GM12874 (cell line): ENCODE results near the gene TEAD1.

ENCODE experiments used
- TF ChIP-seq, protein P1 (sequence below): IDR thresholded peaks from 2 replicates; pipeline ENCODE4 v1.5.1; 2011; ENCODE audit warnings: low read depth, mild to moderate bottlenecking, control low read depth, low read length, moderate library complexity; ENCODE audit not compliant: insufficient read depth

TEAD1 gene

GRCh38 chr11:12963051-12963450 lies 288.8 kb downstream of the TEAD1 start:
- TF ChIP-seq, protein P1, sequence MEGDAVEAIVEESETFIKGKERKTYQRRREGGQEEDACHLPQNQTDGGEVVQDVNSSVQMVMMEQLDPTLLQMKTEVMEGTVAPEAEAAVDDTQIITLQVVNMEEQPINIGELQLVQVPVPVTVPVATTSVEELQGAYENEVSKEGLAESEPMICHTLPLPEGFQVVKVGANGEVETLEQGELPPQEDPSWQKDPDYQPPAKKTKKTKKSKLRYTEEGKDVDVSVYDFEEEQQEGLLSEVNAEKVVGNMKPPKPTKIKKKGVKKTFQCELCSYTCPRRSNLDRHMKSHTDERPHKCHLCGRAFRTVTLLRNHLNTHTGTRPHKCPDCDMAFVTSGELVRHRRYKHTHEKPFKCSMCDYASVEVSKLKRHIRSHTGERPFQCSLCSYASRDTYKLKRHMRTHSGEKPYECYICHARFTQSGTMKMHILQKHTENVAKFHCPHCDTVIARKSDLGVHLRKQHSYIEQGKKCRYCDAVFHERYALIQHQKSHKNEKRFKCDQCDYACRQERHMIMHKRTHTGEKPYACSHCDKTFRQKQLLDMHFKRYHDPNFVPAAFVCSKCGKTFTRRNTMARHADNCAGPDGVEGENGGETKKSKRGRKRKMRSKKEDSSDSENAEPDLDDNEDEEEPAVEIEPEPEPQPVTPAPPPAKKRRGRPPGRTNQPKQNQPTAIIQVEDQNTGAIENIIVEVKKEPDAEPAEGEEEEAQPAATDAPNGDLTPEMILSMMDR, result no peak

GRCh38 chr11:12963792-12964536 lies 289.7 kb downstream of the TEAD1 start:
- TF ChIP-seq, protein P1, result peak; percentile 78

DNA sequence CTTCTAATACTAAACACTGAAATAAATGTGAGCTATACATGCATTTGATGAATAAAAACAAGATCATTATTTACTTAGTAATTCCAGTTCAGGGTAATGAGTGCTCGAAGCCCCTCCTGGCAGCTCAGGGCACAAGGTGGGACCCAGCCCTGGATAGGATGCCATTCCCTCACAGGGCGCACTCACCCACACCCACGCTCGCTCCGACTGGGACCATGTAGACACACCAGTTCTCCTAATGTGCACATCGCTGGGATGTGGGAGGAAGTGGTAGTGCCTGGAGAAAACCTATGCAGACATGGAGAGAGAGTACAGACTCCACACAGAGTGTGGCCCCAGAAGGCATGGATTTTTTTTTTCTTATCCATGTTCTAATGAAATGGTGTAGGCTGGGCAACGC lies 290.4 kb downstream of the TEAD1 start:
- TF ChIP-seq, protein P1, result no peak

GRCh38 chr11:12966002-12966401 lies 291.8 kb downstream of the TEAD1 start:
- TF ChIP-seq, protein P1, result no peak

DNA sequence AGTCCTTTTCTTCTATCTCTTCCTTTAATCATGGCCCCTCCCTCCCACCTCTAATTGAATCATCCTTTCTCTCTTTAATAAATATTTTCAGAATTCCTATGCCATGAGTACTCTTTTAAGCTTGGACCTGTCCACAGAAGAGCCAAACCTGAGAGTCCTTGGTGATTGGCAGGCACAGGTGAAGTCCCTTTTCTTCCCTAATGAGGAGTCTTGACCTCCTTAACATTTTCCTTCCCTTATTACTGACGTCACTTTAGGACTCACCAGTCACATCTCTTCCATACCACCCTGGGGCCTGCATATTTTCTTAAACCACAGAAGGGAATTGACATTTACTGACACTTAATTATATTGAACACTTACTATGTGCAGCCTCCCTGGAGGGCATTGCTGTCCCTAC lies 293.9 kb downstream of the TEAD1 start:
- TF ChIP-seq, protein P1, result no peak

GRCh38 chr11:12968826-12969225 lies 294.6 kb downstream of the TEAD1 start:
- TF ChIP-seq, protein P1, result no peak

DNA sequence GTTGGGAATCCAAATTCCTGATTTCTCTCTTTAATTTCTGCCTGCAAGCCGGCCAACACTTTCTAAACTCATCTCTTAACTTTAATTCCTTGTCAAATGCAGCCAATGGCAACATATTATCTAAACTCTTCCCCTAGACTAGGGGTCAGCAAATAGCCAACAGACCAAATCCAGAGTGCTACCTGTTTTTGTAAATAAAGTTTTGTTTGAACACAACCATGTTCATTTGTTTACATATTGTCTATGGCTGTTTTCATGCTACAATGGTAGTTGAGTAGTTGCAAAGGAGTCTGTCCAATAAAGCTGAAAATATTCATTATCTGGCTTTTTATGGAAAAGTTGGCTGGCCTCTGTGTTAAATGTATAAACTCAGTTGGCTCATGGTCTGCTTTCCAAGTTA lies 297.7 kb downstream of the TEAD1 start:
- TF ChIP-seq, protein P1, result no peak
